Large intestine (tissue), 3 donors: Measurements from ENCODE around the gene RPL31. TPM values are rescaled to one million over a fixed set of nuclear protein-coding genes. Genes with fewer than 3 reads are reported as not detected.
A peak's percentile ranks its signal among the peaks of the same experiment; 100 is the strongest.

Experiments used
- DNase-seq, 2 donors: peaks; one replicate each; pipeline versions ENCODE4 v3.0.0 to v3.0.0-alpha.2; 2013
- H3K27ac ChIP-seq: one replicate; pipeline ENCODE4 v1.5.1; 2013; ENCODE audit warnings: low read length
- H3K27me3 ChIP-seq: 2 replicates; pipeline ENCODE4 v1.6.1; 2013; ENCODE audit warnings: low read length; ENCODE audit not compliant: control insufficient read depth, insufficient read depth
- H3K36me3 ChIP-seq: 2 replicates; pipeline ENCODE4 v1.6.1; 2013; ENCODE audit warnings: low read length; ENCODE audit not compliant: control insufficient read depth, insufficient read depth
- H3K4me1 ChIP-seq: one replicate; pipeline ENCODE4 v1.6.1; 2013; ENCODE audit warnings: low read length; ENCODE audit not compliant: control insufficient read depth, insufficient read depth
- H3K4me3 ChIP-seq: one replicate; pipeline ENCODE4 v1.5.1; 2013; ENCODE audit warnings: low read length
- H3K9me3 ChIP-seq: one replicate; pipeline ENCODE4 v1.6.1; 2013; ENCODE audit warnings: mild to moderate bottlenecking, low read depth, low read length, moderate library complexity; ENCODE audit not compliant: control insufficient read depth
- WGBS: methylation state at CpG from one replicate; pipeline ENCODE4 v1.1.5; 2013; ENCODE audit warnings: low lambda C conversion rate; ENCODE audit not compliant: insufficient coverage; 5-methylcytosine and 5-hydroxymethylcytosine counted together
- polyA plus RNA-seq: library from polyadenylated mRNA; unstranded; fragments of 120-200 nt; gene quantifications from one replicate; pipeline ENCODE4 v1.2.1, GENCODE V29; 2013

Gene RPL31
- polyA plus RNA-seq, 1 donor: 4,666 TPM

DNA sequence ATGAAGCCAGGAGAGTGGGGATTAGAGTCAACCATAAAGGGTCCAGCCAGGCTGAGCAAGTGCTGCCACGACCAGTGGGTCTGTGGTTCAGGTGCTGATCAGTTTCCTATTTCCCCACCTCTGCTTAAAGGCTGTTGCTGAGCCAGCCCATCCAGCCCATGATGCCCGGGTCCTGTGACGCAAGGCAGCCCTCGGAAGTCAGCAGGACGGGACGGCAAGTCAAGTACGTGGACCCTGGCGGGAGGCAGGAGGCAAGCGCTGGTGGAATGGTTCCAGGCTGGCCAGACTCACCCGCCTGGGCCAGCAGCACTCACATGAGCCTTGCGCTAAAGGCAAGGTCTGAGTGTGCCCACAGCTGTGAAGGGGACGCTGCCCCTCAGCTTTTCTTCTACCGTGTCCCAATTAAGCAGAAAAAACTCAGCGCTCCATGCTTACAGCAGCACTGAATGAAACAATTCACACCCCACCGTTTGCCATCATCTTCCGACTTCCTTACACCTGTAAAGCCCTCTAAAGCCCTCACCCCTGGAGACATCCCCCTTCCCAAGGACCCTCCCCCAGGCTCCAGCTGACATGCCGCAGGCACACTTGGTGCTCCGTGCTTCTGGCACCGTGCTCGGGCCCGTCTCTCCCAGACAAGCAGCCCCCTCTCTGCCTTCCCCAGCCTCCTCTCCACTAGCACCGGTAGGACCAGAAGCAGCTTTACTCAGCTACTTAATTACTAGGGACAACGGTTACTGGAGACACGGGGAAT, 11.3 kb upstream of the RPL31 start:
- no peak overlapping the region for H3K27ac ChIP-seq
- no peaks in the 10 kb centered on the region for H3K27me3 ChIP-seq
- no peak for DNase-seq
- H3K9me3 ChIP-seq: no peaks in the 10 kb centered on the region
- peaks cover 45% of the 10 kb centered on the region for H3K36me3 ChIP-seq
- H3K4me1 ChIP-seq: no peaks in the 10 kb centered on the region
- H3K4me3 ChIP-seq: no peak overlapping the region
- no CpG with 5 or more reads among the region's 24 CpGs for WGBS

DNA sequence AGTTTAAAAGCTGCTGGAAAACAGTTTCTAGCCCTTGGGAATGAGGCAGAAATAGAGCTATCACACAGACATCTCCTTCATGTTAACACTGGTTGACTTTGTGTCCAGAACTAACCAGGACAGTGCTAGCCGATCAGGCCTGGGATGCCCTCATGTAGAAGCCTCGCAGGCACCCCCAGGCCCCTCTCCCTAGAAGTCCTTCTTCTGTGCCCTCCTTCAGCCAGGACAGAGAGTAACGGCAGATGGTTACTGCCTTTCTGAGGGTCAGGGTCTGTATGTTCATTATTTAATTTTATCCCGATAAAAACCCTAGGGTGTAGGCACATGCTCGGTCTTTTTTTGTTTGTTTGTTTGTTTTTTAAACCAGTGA, 10.7 kb upstream of the RPL31 start:
- Histone ChIP-seq H3K27ac (no peak overlapping the region), H3K4me3 (no peak overlapping the region), H3K4me1 (no peaks in the 10 kb centered on the region), H3K27me3 (no peaks in the 10 kb centered on the region), H3K36me3 (peaks cover 49% of the 10 kb centered on the region), H3K9me3 (no peaks in the 10 kb centered on the region)
- DNase-seq: no peak
- WGBS: 90% methylated on average over 2 of the region's 5 CpGs

DNA sequence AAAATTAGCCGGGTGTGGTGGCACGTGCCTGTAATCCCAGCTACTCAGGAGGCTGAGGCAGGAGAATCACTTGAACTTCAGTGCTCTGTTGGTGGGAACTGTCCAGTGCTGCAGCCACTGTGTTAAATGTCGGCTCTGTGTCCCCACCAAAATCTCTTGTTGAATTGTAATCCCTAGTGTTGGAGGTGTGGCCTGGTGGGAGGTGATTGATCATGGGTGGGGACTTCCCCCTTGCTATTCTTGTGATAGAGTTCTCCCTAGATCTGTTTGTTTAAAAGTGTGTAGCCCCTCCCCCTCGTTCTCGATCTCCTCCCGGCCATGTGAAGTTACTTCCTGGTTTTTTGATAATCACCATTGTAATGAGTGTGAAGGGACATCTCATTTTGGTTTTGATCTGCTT, 9.8 kb upstream of the RPL31 start:
- no peaks in the 10 kb centered on the region for H3K27me3 ChIP-seq
- H3K36me3 ChIP-seq: peaks cover 49% of the 10 kb centered on the region
- no peaks in the 10 kb centered on the region for H3K4me1 ChIP-seq
- H3K9me3 ChIP-seq: no peaks in the 10 kb centered on the region
- no CpG with 5 or more reads among the region's 6 CpGs for WGBS
- H3K4me3 ChIP-seq: no peak overlapping the region
- no peak for DNase-seq
- H3K27ac ChIP-seq: no peak overlapping the region

- Histone ChIP-seq H3K9me3 (no peaks in the 10 kb centered on the region), H3K27ac (no peak overlapping the region), H3K27me3 (no peaks in the 10 kb centered on the region), H3K4me1 (no peaks in the 10 kb centered on the region), H3K4me3 (no peak overlapping the region), H3K36me3 (peaks cover 40% of the 10 kb centered on the region)
- DNase-seq: no peak
- 100% methylated on average over 1 of the region's 17 CpGs for WGBS
Measured at GRCh38 chr2:100993294-100993693, 8.8 kb upstream of the RPL31 start.

DNA sequence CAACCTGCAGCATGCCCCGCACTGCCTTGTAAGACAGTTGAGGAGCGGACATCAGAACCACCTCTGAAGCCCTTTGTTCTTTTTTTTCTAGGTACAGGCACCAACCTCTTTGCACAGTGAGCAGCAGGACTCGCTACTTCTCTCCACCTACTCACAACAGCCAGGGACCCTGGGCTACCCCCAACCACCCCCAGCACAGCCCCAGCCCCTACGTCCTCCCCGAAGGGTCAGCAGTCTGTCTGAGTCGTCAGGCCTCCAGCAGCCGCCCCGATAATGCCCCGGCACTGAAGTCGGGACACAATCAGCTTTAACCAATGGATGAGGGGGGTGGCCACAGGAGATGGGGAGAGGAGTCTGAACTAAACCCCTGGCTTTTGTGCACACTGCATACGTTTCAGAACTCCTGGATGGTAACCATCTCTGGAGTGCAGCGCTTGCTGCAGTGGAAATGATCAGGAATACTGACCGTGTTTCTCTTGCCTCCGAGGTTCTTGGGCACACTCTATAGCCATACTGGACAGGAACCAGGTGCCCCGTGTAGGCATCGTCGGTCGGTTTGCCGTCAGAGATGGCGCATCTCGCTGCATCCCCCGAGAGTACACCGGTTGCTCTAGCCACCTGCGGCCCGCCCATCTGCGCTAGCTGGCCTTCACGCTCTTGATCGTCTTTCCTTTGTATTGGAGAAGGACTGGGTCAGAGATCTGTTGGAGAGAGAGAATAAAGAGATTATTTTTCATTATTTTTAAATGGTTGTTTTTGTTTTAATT, 6.6 kb upstream of the RPL31 start:
- H3K27me3 ChIP-seq: no peaks in the 10 kb centered on the region
- H3K4me1 ChIP-seq: no peaks in the 10 kb centered on the region
- no peak overlapping the region for H3K4me3 ChIP-seq
- no peaks in the 10 kb centered on the region for H3K9me3 ChIP-seq
- WGBS: no CpG with 5 or more reads among the region's 28 CpGs
- H3K27ac ChIP-seq: no peak overlapping the region
- H3K36me3 ChIP-seq: peaks cover 36% of the 10 kb centered on the region
- DNase-seq: no peak

GRCh38 chr2:100997509-100998234, 4.4 kb upstream of the RPL31 start:
- WGBS: 100% methylated on average over 1 of the region's 5 CpGs
- no peak for DNase-seq

DNA sequence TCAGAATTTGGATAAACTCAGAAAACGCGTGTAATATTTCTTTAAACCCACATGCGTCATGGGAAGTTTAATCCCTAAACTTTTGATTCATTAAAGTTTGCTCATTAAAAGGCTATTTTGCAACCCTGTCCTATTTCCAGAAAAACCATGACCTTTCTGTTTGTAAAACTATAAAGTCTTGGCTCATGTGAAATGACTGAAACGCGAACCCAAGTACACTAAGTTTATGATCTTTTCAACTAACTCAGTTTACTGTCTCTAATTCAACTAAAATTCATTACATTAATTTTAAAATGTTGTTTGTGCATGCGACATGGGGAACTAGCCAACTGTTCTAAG, 3.9 kb upstream of the RPL31 start:
- 94% methylated on average over 3 of the region's 6 CpGs for WGBS
- Histone ChIP-seq H3K9me3 (no peaks in the 10 kb centered on the region), H3K27ac (no peak overlapping the region)

More at GRCh38 chr2:100997509-100998234, 4.4 kb upstream of the RPL31 start:
- Histone ChIP-seq H3K27ac (no peak overlapping the region), H3K36me3 (peaks cover 27% of the 10 kb centered on the region), H3K4me3 (no peak overlapping the region), H3K27me3 (no peaks in the 10 kb centered on the region), H3K9me3 (no peaks in the 10 kb centered on the region), H3K4me1 (peaks cover 4% of the 10 kb centered on the region)

DNA sequence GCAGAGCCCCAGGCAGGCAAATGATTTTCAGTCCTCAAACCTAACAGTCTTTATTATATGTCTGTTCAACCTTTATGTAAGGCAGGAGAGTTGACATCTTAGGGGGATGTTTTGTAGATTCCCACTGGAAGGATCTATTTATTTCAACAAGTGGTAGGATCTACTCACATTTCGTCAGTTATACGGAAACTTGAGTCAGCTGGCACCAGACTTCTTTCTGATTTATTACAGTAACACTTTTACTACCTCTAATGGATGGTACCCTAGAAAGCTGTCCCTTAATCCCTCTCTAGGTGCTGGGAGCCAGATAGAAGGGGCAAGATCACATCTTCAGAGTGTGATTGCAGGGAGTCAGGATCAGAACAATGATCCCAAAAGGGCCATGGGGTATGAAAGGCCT, 2.1 kb upstream of the RPL31 start:
- no CpG with 5 or more reads among the region's 2 CpGs for WGBS
- H3K4me1 ChIP-seq: peaks cover 10% of the 10 kb centered on the region
- no peak for DNase-seq
- H3K9me3 ChIP-seq: no peaks in the 10 kb centered on the region
- no peak overlapping the region for H3K27ac ChIP-seq
- H3K36me3 ChIP-seq: peaks cover 29% of the 10 kb centered on the region
- H3K4me3 ChIP-seq: no peak overlapping the region
- H3K27me3 ChIP-seq: no peaks in the 10 kb centered on the region

More for the DNA sequence above, 3.9 kb upstream of the RPL31 start:
- H3K27me3 ChIP-seq: no peaks in the 10 kb centered on the region
- H3K4me1 ChIP-seq: peaks cover 4% of the 10 kb centered on the region
- no peak overlapping the region for H3K4me3 ChIP-seq
- H3K36me3 ChIP-seq: peaks cover 25% of the 10 kb centered on the region
- no peak for DNase-seq

GRCh38 chr2:101002562-101003277, 631 bp downstream of the RPL31 start:
- H3K4me1 ChIP-seq: peaks cover 10% of the 10 kb centered on the region
- no peaks in the 10 kb centered on the region for H3K27me3 ChIP-seq
- peak in 1 of 2 donors; percentile 34 for DNase-seq
- peak overlapping the region; percentile 74 for H3K27ac ChIP-seq
- H3K36me3 ChIP-seq: peaks cover 42% of the 10 kb centered on the region
- WGBS: 0% methylated on average over 5 of the region's 26 CpGs
- peak overlapping the region; percentile 87 for H3K4me3 ChIP-seq
- no peaks in the 10 kb centered on the region for H3K9me3 ChIP-seq

DNA sequence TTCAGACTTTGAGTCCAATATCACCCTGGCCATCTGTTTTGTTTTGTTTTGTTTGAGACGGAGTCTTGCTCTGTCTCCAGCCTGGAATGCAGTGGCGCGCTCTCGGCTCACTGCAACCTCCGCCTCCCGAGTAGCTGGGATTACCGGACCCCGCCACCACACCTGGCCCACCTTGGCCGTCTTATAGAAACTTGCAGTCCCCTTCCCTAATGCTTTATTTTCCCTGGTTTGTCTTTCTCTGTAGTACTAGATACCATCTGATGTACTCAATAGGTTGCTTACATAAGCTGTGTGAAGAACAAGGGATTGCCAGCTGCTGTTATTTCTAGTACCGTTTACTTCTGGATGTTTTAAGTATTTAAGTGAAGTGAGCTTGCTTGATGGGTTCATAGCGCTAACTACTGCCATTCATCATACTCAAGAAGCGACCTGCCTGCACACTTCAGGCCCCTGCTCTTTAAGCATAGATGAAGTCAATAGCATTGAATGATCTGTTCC, 1.2 kb downstream of the RPL31 start:
- H3K4me3 ChIP-seq: peak overlapping the region; percentile 87
- H3K27ac ChIP-seq: peak overlapping the region; percentile 74
- peak in 1 of 2 donors; percentile 22 for DNase-seq

More for the DNA sequence above, 1.2 kb downstream of the RPL31 start:
- H3K27me3 ChIP-seq: no peaks in the 10 kb centered on the region
- no peaks in the 10 kb centered on the region for H3K9me3 ChIP-seq
- no CpG with 5 or more reads among the region's 12 CpGs for WGBS
- peaks cover 48% of the 10 kb centered on the region for H3K36me3 ChIP-seq
- H3K4me1 ChIP-seq: peaks cover 10% of the 10 kb centered on the region
